B cell (primary cell): ENCODE measurements around the gene OR10AD1. TPM values are rescaled to one million over a fixed set of nuclear protein-coding genes. Genes with fewer than 3 reads are reported as not detected.
"Not testable (repeated sequence)": the region's sequence is repeated elsewhere in the genome, so short reads cannot be mapped to it uniquely, and the experiment has no call there.

ENCODE experiments used
- ATAC-seq: fragments of 200-7000 bp; cut with Tn5 transposase; one replicate; pipeline ENCODE4 v1.10.0; 2021; ENCODE audit warnings: low read depth, mild to moderate bottlenecking, moderate number of reproducible peaks, moderate library complexity
- CTCF ChIA-PET: fragments of 350-600 bp; sonication (Branson Sonifier 250); formaldehyde crosslinking; loops from one replicate; lab custom pipeline; 2021; ENCODE audit warnings: antibody characterized with exemption, inconsistent platforms; lab: Charles Lee
- POLR2A ChIA-PET: fragments of 350-600 bp; sonication (Branson Sonifier 250); formaldehyde crosslinking; loops from one replicate; lab custom pipeline; 2021; ENCODE audit warnings: antibody characterized with exemption; lab: Charles Lee
- DNase-seq: peaks from one replicate; pipeline ENCODE4 v3.0.0; 2013
- H2AFZ ChIP-seq: 2 replicates; pipeline ENCODE4 v1.6.1; 2012; ENCODE audit warnings: mild to moderate bottlenecking, low read depth, low read length; ENCODE audit not compliant: insufficient read depth, poor library complexity, severe bottlenecking
- H3K27ac ChIP-seq, 2 donors: 1 replicate in 1 of 2; 2 replicates in 1 of 2; pipeline ENCODE4 v1.5.1; 2012 to 2013; ENCODE audit warnings: low read length in 2 of 2, mild to moderate bottlenecking in 2 of 2, moderate library complexity in 1 of 2
- H3K27me3 ChIP-seq, 4 experiments: fragments of 200-600 bp in 1 of 4; sonication (generic) in 1 of 4; replicated peaks in 1 of 4; 1 replicate in 2 of 4; 2 replicates in 2 of 4; pipeline versions ENCODE4 v1.6.1 to v1.7.0; 2013 to 2016; ENCODE audit warnings: low read length in 3 of 4, mild to moderate bottlenecking in 2 of 4, mixed read lengths in 1 of 4, moderate library complexity in 1 of 4; ENCODE audit not compliant: insufficient read depth in 4 of 4, control insufficient read depth in 3 of 4; ENCODE audit errors: control extremely low read depth in 1 of 4
- H3K36me3 ChIP-seq, 2 experiments: replicated peaks in 1 of 2; 1 replicate in 1 of 2; 2 replicates in 1 of 2; pipeline versions ENCODE4 v1.6.1 to v1.7.1; 2013; ENCODE audit warnings: low read length in 1 of 2; ENCODE audit not compliant: insufficient read depth in 2 of 2, control insufficient read depth in 1 of 2; ENCODE audit errors: control extremely low read depth in 1 of 2, extremely low read depth in 1 of 2
- H3K4me1 ChIP-seq, 2 donors: fragments of 200-600 bp in 1 of 2; sonication (generic) in 1 of 2; 1 replicate in 1 of 2; 2 replicates in 1 of 2; pipeline versions ENCODE4 v1.5.1 to v1.6.1; 2013 to 2017; ENCODE audit warnings: low read length in 2 of 2; ENCODE audit not compliant: control insufficient read depth in 2 of 2, insufficient read depth in 2 of 2
- H3K4me2 ChIP-seq: replicated peaks from 2 replicates; pipeline ENCODE3; 2012; ENCODE audit warnings: mild to moderate bottlenecking, low read depth, low read length; ENCODE audit not compliant: poor library complexity, severe bottlenecking
- H3K4me3 ChIP-seq, 5 experiments: fragments of 200-600 bp in 1 of 5; sonication (generic) in 1 of 5; 1 replicate in 3 of 5; 2 replicates in 2 of 5; pipeline versions ENCODE4 v1.5.1 to v1.7.0; 2011 to 2016; ENCODE audit warnings: low read length in 4 of 5, mild to moderate bottlenecking in 4 of 5, low read depth in 2 of 5, control low read depth in 1 of 5, moderate library complexity in 1 of 5; ENCODE audit not compliant: insufficient read depth in 1 of 5; ENCODE audit errors: control extremely low read depth in 1 of 5, extremely low read depth in 1 of 5
- H3K79me2 ChIP-seq: fragments of 200-600 bp; sonication (generic); one replicate; pipeline ENCODE4 v1.6.0; 2016; ENCODE audit warnings: low read length; ENCODE audit not compliant: control insufficient read depth, insufficient read depth
- H3K9ac ChIP-seq: fragments of 200-600 bp; sonication (generic); 2 replicates; pipeline ENCODE4 v1.6.1; 2017; ENCODE audit warnings: mild to moderate bottlenecking, low read length, moderate library complexity
- H3K9me3 ChIP-seq, 3 donors: one replicate each; pipeline versions ENCODE4 v1.6.1 to v1.7.1; 2013; ENCODE audit warnings: low read length in 2 of 3; ENCODE audit not compliant: control insufficient read depth in 2 of 3, insufficient read depth in 1 of 3; ENCODE audit errors: control extremely low read depth in 1 of 3
- H4K20me1 ChIP-seq: 2 replicates; pipeline ENCODE4 v1.6.0; 2012; ENCODE audit warnings: mild to moderate bottlenecking, low read length; ENCODE audit not compliant: insufficient read depth, control insufficient read depth, poor library complexity, severe bottlenecking
- H3K27ac Mint-ChIP-seq: one replicate; pipeline ENCODE4 v1.8.0; 2021; ENCODE audit warnings: mixed read lengths
- H3K27me3 Mint-ChIP-seq: one replicate; pipeline ENCODE4 v1.8.0; 2021; ENCODE audit warnings: mixed read lengths
- H3K4me1 Mint-ChIP-seq: one replicate; pipeline ENCODE4 v1.8.0; 2021; ENCODE audit warnings: mixed read lengths
- H3K4me3 Mint-ChIP-seq: one replicate; pipeline ENCODE4 v1.8.0; 2021; ENCODE audit warnings: mixed read lengths
- H3K9me3 Mint-ChIP-seq: one replicate; pipeline ENCODE4 v1.8.0; 2022; ENCODE audit warnings: mixed read lengths; ENCODE audit not compliant: insufficient read depth
- CTCF ChIP-seq: fragments of 200-600 bp; IDR thresholded peaks from one replicate; pipeline ENCODE4 v1.8.0; 2022; ENCODE audit warnings: antibody characterized with exemption, mild to moderate bottlenecking
- EZH2 ChIP-seq: IDR thresholded peaks from 2 replicates; pipeline ENCODE4 v1.6.1; 2012; ENCODE audit warnings: borderline replicate concordance, low read depth, mild to moderate bottlenecking, moderate library complexity, low read length; ENCODE audit not compliant: insufficient read depth, poor library complexity, severe bottlenecking
- WGBS: methylation state at CpG from one replicate; pipeline ENCODE4 v1.1.5; 2013; ENCODE audit warnings: missing lambda C conversion rate; ENCODE audit not compliant: insufficient coverage; 5-methylcytosine and 5-hydroxymethylcytosine counted together
- intact Hi-C: fragments of 100-400 bp; cut with micrococcal nuclease; formaldehyde crosslinking; loops from one replicate; pipeline ENCODE4 v1.10.0; 2022
- polyA plus RNA-seq: library from polyadenylated mRNA; depleted of rRNA; stranded (reverse); fragments of >200 nt; gene quantifications from 2 replicates; pipeline ENCODE4 v1.2.3, GENCODE V29; 2012
- total RNA-seq, 2 donors: library from RNA; stranded (reverse); fragments of 120-200 nt in 1 of 2; gene quantifications; 1 replicate in 1 of 2; 2 replicates in 1 of 2; pipeline versions ENCODE4 v1.2.3 to v1.2.4, GENCODE V29; 2013 to 2022

OR10AD1 gene
- total and polyA plus RNA-seq, 2 donors (not counting 1 experiment from before 2014, with no cell fraction given), result not detected

GRCh38 chr12:48237162-48237561 is 34.1 kb upstream of the OR10AD1 start:
- H3K27ac Mint-ChIP-seq, result no peak overlapping the region
- no peak overlapping the region for H2AFZ ChIP-seq
- H3K9ac ChIP-seq, result no peak overlapping the region
- CTCF ChIA-PET, result no interaction called here
- peaks cover 0 to 4% (median under 1%) of the 10 kb centered on the region in 4 experiments for H3K27me3 ChIP-seq
- no peaks in the 10 kb centered on the region for H3K4me1 Mint-ChIP-seq
- H3K27ac ChIP-seq, result no peak overlapping the region
- no peak overlapping the region for H3K4me3 Mint-ChIP-seq
- no peak for ATAC-seq
- DNase-seq, result no peak
- WGBS, result 80% methylated on average over 2 of the region's 3 CpGs
- peaks cover 0 to 1% (median 0%) of the 10 kb centered on the region in 3 donors for H3K9me3 ChIP-seq
- peaks cover 27% of the 10 kb centered on the region for H3K27me3 Mint-ChIP-seq
- no peaks in the 10 kb centered on the region for H4K20me1 ChIP-seq
- no peak overlapping the region for H3K4me3 ChIP-seq
- peaks cover 4% of the 10 kb centered on the region for H3K9me3 Mint-ChIP-seq
- H3K79me2 ChIP-seq, result no peaks in the 10 kb centered on the region
- TF ChIP-seq EZH2, result no peak
- TF ChIP-seq CTCF, result no peak
- no peaks in the 10 kb centered on the region for H3K4me1 ChIP-seq
- intact Hi-C loops, result no loop called here
- POLR2A ChIA-PET, result no interaction called here
- H3K4me2 ChIP-seq, result no peak overlapping the region
- H3K36me3 ChIP-seq, result no peaks in the 10 kb centered on the region

GRCh38 chr12:48235796-48236333 is 32.8 kb upstream of the OR10AD1 start:
- no peak for DNase-seq
- H2AFZ ChIP-seq, result no peak overlapping the region
- H3K27me3 Mint-ChIP-seq, result peaks cover 22% of the 10 kb centered on the region
- WGBS, result 93% methylated on average over 2 of the region's 4 CpGs
- H3K4me2 ChIP-seq, result no peak overlapping the region
- no peaks in the 10 kb centered on the region for H3K79me2 ChIP-seq
- H3K9ac ChIP-seq, result no peak overlapping the region
- H3K9me3 ChIP-seq, result no peaks in the 10 kb centered on the region
- H3K27me3 ChIP-seq, result peaks cover 0 to 4% (median 0%) of the 10 kb centered on the region in 4 experiments
- ATAC-seq, result no peak
- H3K4me3 Mint-ChIP-seq, result no peak overlapping the region
- H3K9me3 Mint-ChIP-seq, result no peaks in the 10 kb centered on the region
- TF ChIP-seq CTCF (no peak), EZH2 (no peak)
- H3K4me1 ChIP-seq, result no peaks in the 10 kb centered on the region
- H3K4me1 Mint-ChIP-seq, result no peaks in the 10 kb centered on the region
- no peak overlapping the region for H3K27ac ChIP-seq
- no peaks in the 10 kb centered on the region for H4K20me1 ChIP-seq
- no peak overlapping the region for H3K27ac Mint-ChIP-seq
- ChIA-PET POLR2A (no interaction called here), CTCF (no interaction called here)
- no peaks in the 10 kb centered on the region for H3K36me3 ChIP-seq
- intact Hi-C loops, result no loop called here
- no peak overlapping the region for H3K4me3 ChIP-seq

DNA sequence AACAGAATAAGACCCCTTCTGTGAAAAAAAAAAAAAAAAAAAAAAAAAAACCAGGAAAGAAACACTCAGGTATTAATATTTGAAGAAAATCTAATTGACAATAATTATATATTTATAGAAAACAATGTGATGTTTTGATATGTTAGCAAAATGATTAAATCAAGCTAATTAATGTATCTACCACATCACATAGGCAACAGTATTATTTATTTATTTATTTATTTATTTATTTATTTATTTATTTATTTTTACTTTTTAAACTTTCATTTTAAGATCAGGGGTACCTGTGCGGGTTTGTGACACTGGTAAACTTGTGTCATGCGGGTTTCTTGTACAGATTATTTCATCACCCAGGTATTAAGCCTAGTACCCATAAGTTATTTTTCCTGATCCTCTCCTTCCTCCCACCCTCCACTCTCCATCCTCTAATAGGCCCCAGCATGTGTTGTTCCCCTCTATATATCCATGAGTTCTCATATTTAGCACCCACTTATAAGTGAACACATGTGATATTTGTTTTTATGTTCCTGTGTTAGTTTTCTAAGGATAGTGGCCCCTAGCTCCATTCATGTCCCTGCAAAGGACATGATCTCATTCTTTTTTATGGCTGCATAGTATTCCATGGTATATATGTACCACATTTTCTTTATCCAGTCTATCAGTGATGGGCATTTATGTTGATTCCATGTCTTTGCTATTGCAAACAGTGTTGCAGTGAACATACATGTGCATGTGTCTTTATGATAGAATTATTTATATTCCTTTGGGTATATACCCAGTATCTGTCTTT is 28.3 kb upstream of the OR10AD1 start:
- intact Hi-C loops, H3K27ac ChIP-seq, ATAC-seq, H3K9me3 Mint-ChIP-seq, H3K27me3 ChIP-seq, H3K27ac Mint-ChIP-seq, H3K9ac ChIP-seq, H4K20me1 ChIP-seq, H3K36me3 ChIP-seq, H3K9me3 ChIP-seq, DNase-seq, POLR2A ChIA-PET, H3K4me2 ChIP-seq, H3K4me1 Mint-ChIP-seq, H3K4me1 ChIP-seq, H3K79me2 ChIP-seq, H3K4me3 ChIP-seq, H2AFZ ChIP-seq, H3K4me3 Mint-ChIP-seq: not testable (repeated sequence)
- CTCF ChIA-PET, result interaction anchor here (1.0 kb wide), 1 partner anchor 34 kb away, joined by 3 read pairs; no protein-coding TSS in a partner anchor
- whole genome bisulfite sequencing, result 100% methylated on average over 1 of the region's 2 CpGs
- H3K27me3 Mint-ChIP-seq, result peaks cover 32% of the 10 kb centered on the region
